Gastrocnemius medialis (tissue), 4 donors: ENCODE measurements around the gene DDX27.

ENCODE experiments used
- POLR2A ChIP-seq, 2 donors: fragments of 450-650 bp; IDR thresholded peaks; one replicate each; pipeline ENCODE4 v1.6.1; 2017; ENCODE audit warnings: antibody characterized with exemption in 2 of 2, mild to moderate bottlenecking in 2 of 2, moderate library complexity in 2 of 2
- TF ChIP-seq, protein P1 (sequence below), 5 experiments: fragments of 450-650 bp in 3 of 5; fragments of 200-600 bp in 2 of 5; sonication (generic) in 2 of 5; IDR thresholded peaks in 4 of 5; conservative IDR thresholded peaks in 1 of 5; 1 replicate in 4 of 5; 2 replicates in 1 of 5; pipeline ENCODE4 v1.5.1; 2016 to 2019; ENCODE audit warnings: antibody characterized with exemption in 5 of 5, mild to moderate bottlenecking in 3 of 5, moderate library complexity in 3 of 5

DNA sequence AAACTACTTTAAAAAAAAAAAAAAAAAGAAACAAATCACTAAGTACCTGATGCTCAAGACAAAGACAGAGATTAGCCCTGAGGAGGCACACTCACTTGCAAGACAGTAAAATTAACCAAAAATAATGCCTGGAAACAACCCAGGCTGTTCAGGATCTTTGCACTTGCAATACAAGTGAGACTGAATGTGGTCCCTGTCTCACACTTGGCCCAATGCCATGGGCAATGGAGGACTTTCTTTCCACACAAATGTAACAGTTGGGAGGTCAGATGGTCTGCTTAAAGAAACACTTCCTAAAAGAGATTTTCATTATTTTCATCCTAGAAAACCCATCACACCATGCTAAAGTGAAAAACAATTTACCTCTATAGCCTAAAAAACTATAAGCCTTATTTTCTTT lies 47.3 kb upstream of the DDX27 start:
- no peak for TF ChIP-seq POLR2A (IDR thresholded peaks at IDR 0.05)
- TF ChIP-seq, protein P1, sequence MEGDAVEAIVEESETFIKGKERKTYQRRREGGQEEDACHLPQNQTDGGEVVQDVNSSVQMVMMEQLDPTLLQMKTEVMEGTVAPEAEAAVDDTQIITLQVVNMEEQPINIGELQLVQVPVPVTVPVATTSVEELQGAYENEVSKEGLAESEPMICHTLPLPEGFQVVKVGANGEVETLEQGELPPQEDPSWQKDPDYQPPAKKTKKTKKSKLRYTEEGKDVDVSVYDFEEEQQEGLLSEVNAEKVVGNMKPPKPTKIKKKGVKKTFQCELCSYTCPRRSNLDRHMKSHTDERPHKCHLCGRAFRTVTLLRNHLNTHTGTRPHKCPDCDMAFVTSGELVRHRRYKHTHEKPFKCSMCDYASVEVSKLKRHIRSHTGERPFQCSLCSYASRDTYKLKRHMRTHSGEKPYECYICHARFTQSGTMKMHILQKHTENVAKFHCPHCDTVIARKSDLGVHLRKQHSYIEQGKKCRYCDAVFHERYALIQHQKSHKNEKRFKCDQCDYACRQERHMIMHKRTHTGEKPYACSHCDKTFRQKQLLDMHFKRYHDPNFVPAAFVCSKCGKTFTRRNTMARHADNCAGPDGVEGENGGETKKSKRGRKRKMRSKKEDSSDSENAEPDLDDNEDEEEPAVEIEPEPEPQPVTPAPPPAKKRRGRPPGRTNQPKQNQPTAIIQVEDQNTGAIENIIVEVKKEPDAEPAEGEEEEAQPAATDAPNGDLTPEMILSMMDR (IDR thresholded peaks at IDR 0.05 in 4 of 5, conservative IDR thresholded peaks at IDR 0.05 in 1 of 5) = no peak
